Pulmonary artery endothelial cell (primary cell): Measurements from ENCODE around the gene KCNN2. TPM values are rescaled to one million over a fixed set of nuclear protein-coding genes. Genes with fewer than 3 reads are reported as not detected.
A peak's percentile ranks its signal among the peaks of the same experiment; 100 is the strongest.

Experiments used
- DNase-seq: peaks from one replicate; pipeline ENCODE4 v3.0.0-alpha.2; 2011; ENCODE audit warnings: low read depth, low spot score
- total RNA-seq: library from RNA; depleted of rRNA; stranded (reverse); fragments of >200 nt; gene quantifications from 2 replicates; pipeline ENCODE4 v1.2.3, GENCODE V29; 2014

The KCNN2 gene
- total RNA-seq, 1 donor from 2014 or later: 0.20 TPM

- no peak for DNase-seq
Measured at GRCh38 chr5:114362197-114362976, 517 bp downstream of the KCNN2 start.

GRCh38 chr5:114362977-114363761 lies 1.3 kb downstream of the KCNN2 start:
- no peak for DNase-seq

GRCh38 chr5:114363837-114364236 lies 2.0 kb downstream of the KCNN2 start:
- no peak for DNase-seq

- no peak for DNase-seq
Measured at GRCh38 chr5:114367029-114367428, 5.2 kb downstream of the KCNN2 start.

- no peak for DNase-seq
Measured at GRCh38 chr5:114369680-114370417, 8.0 kb downstream of the KCNN2 start.

GRCh38 chr5:114377050-114377844 lies 15.4 kb downstream of the KCNN2 start:
- DNase-seq: no peak

GRCh38 chr5:114377946-114378345 lies 16.1 kb downstream of the KCNN2 start:
- DNase-seq: no peak

- no peak for DNase-seq
Measured at GRCh38 chr5:114380721-114381120, 18.9 kb downstream of the KCNN2 start.

- no peak for DNase-seq
Measured at GRCh38 chr5:114387433-114387832, 25.6 kb downstream of the KCNN2 start.

GRCh38 chr5:114390431-114390830 lies 28.6 kb downstream of the KCNN2 start:
- DNase-seq: no peak

- DNase-seq: peak; percentile 20
Measured at GRCh38 chr5:114391321-114391720, 29.5 kb downstream of the KCNN2 start.

GRCh38 chr5:114393159-114393558 lies 31.3 kb downstream of the KCNN2 start:
- no peak for DNase-seq

- no peak for DNase-seq
Measured at GRCh38 chr5:114402206-114402605, 40.3 kb downstream of the KCNN2 start.

- no peak for DNase-seq
Measured at GRCh38 chr5:114407783-114408182, 45.9 kb downstream of the KCNN2 start.

- no peak for DNase-seq
Measured at GRCh38 chr5:114408847-114409246, 47.0 kb downstream of the KCNN2 start.

- DNase-seq: no peak
Measured at GRCh38 chr5:114411380-114411931, 49.6 kb downstream of the KCNN2 start.

GRCh38 chr5:114412510-114413171 lies 50.8 kb downstream of the KCNN2 start:
- DNase-seq: no peak

GRCh38 chr5:114415760-114416159 lies 53.9 kb downstream of the KCNN2 start:
- DNase-seq: no peak

GRCh38 chr5:114416254-114416653 lies 54.4 kb downstream of the KCNN2 start:
- no peak for DNase-seq

GRCh38 chr5:114417519-114417918 lies 55.6 kb downstream of the KCNN2 start:
- no peak for DNase-seq
